ENCODE measurements around the gene ACSBG1.

- TF ChIP-seq FOXP2 (optimal IDR thresholded peaks at IDR 0.05; ENCODE audit: borderline replicate concordance, extremely low read depth, extremely low read length, insufficient read depth) (no peak), TAF1 (IDR thresholded peaks at IDR 0.05; ENCODE audit: borderline replicate concordance, insufficient read depth, low read length) (no peak), REST (IDR thresholded peaks at IDR 0.05; ENCODE audit: insufficient read depth in 1 of 2, low read depth in 2 of 2, low read length in 2 of 2) (no peak)
Observed at GRCh38 chr15:78260489-78260888, 26.1 kb upstream of the ACSBG1 start.

All from PFSK-1 (cell line).